Measurements from ENCODE around the gene CSK.

CSK gene

GRCh38 chr15:74768771-74769342, 13.0 kb upstream of the CSK start:
- peak overlapping the region; percentile 20 for H3K4me3 ChIP-seq (ENCODE audit: low read depth, low read length)
- no peak for DNase-seq (ENCODE audit: low read depth)

GRCh38 chr15:74769463-74770025, 12.3 kb upstream of the CSK start:
- DNase-seq (ENCODE audit: low read depth): no peak

GRCh38 chr15:74770211-74770903, 11.5 kb upstream of the CSK start:
- DNase-seq (ENCODE audit: low read depth): no peak
- no peak overlapping the region for H3K4me3 ChIP-seq (ENCODE audit: low read depth, low read length)

More at GRCh38 chr15:74769463-74770025, 12.3 kb upstream of the CSK start:
- no peak overlapping the region for H3K4me3 ChIP-seq (ENCODE audit: low read depth, low read length)

GRCh38 chr15:74773329-74773728, 8.6 kb upstream of the CSK start:
- DNase-seq (ENCODE audit: low read depth): no peak
- H3K4me3 ChIP-seq (ENCODE audit: low read depth, low read length): no peak overlapping the region

GRCh38 chr15:74773731-74774252, 8.1 kb upstream of the CSK start:
- DNase-seq (ENCODE audit: low read depth): no peak
- H3K4me3 ChIP-seq (ENCODE audit: low read depth, low read length): no peak overlapping the region

- no peak overlapping the region for H3K4me3 ChIP-seq (ENCODE audit: low read depth, low read length)
Measured at GRCh38 chr15:74775132-74775562, 6.7 kb upstream of the CSK start.

GRCh38 chr15:74775894-74776293, 6.0 kb upstream of the CSK start:
- no peak overlapping the region for H3K4me3 ChIP-seq (ENCODE audit: low read depth, low read length)
- no peak for DNase-seq (ENCODE audit: low read depth)

More at GRCh38 chr15:74775132-74775562, 6.7 kb upstream of the CSK start:
- no peak for DNase-seq (ENCODE audit: low read depth)

GRCh38 chr15:74776821-74777768, 4.8 kb upstream of the CSK start:
- no peak for DNase-seq (ENCODE audit: low read depth)
- no peak overlapping the region for H3K4me3 ChIP-seq (ENCODE audit: low read depth, low read length)

GRCh38 chr15:74777769-74778598, 3.9 kb upstream of the CSK start:
- no peak overlapping the region for H3K4me3 ChIP-seq (ENCODE audit: low read depth, low read length)
- DNase-seq (ENCODE audit: low read depth): no peak

- no peak for DNase-seq (ENCODE audit: low read depth)
- no peak overlapping the region for H3K4me3 ChIP-seq (ENCODE audit: low read depth, low read length)
Measured at GRCh38 chr15:74778599-74778970, 3.3 kb upstream of the CSK start.

- no peak overlapping the region for H3K4me3 ChIP-seq (ENCODE audit: low read depth, low read length)
- DNase-seq (ENCODE audit: low read depth): no peak
Measured at GRCh38 chr15:74779162-74779648, 2.7 kb upstream of the CSK start.

- H3K4me3 ChIP-seq (ENCODE audit: low read depth, low read length): no peak overlapping the region
- DNase-seq (ENCODE audit: low read depth): no peak
Measured at GRCh38 chr15:74780523-74781430, 1.1 kb upstream of the CSK start.

GRCh38 chr15:74782259-74783071, 585 bp downstream of the CSK start:
- DNase-seq (ENCODE audit: low read depth): no peak
- H3K4me3 ChIP-seq (ENCODE audit: low read depth, low read length): peak overlapping the region; percentile 87

- peak overlapping the region; percentile 87 for H3K4me3 ChIP-seq (ENCODE audit: low read depth, low read length)
- no peak for DNase-seq (ENCODE audit: low read depth)
Measured at GRCh38 chr15:74783072-74783807, 1.4 kb downstream of the CSK start.

GRCh38 chr15:74783808-74784175, 1.9 kb downstream of the CSK start:
- DNase-seq (ENCODE audit: low read depth): no peak
- peak overlapping the region; percentile 87 for H3K4me3 ChIP-seq (ENCODE audit: low read depth, low read length)

- DNase-seq (ENCODE audit: low read depth): no peak
- no peak overlapping the region for H3K4me3 ChIP-seq (ENCODE audit: low read depth, low read length)
Measured at GRCh38 chr15:74784426-74785193, 2.7 kb downstream of the CSK start.

Measured in skeletal muscle cell (primary cell).